GM12801 (cell line): ENCODE results near the gene OTOGL.

Experiments
- CTCF ChIP-seq: IDR thresholded peaks from one replicate; pipeline ENCODE4 v1.5.1; 2011; ENCODE audit warnings: control low read depth; ENCODE audit not compliant: insufficient read length; ENCODE audit errors: extremely low read depth

OTOGL gene

GRCh38 chr12:80352474-80352873 is 253.1 kb downstream of the OTOGL start:
- TF ChIP-seq CTCF, result no peak

- TF ChIP-seq CTCF, result no peak
These were observed 253.9 kb downstream of the OTOGL start for GRCh38 chr12:80353254-80353653.

GRCh38 chr12:80356097-80356496 is 256.8 kb downstream of the OTOGL start:
- TF ChIP-seq CTCF, result no peak

GRCh38 chr12:80359703-80360102 is 260.4 kb downstream of the OTOGL start:
- TF ChIP-seq CTCF, result no peak

- TF ChIP-seq CTCF, result no peak
These were observed 264.7 kb downstream of the OTOGL start for GRCh38 chr12:80364056-80364455.

GRCh38 chr12:80373666-80374065 is 274.3 kb downstream of the OTOGL start:
- TF ChIP-seq CTCF, result no peak

GRCh38 chr12:80374615-80375014 is 275.3 kb downstream of the OTOGL start:
- no peak for TF ChIP-seq CTCF
